ENCODE data around the gene WSCD1. TPM values are rescaled to one million over a fixed set of nuclear protein-coding genes. Genes with fewer than 3 reads are reported as not detected.

Gene WSCD1
- total RNA-seq, 4 donors from 2014 or later, result 0.21 to 5.7 (median 1.6) TPM

GRCh38 chr17:6101706-6102105 is 31.5 kb downstream of the WSCD1 start:
- 68 to 78% methylated on average over 10 of the region's 10 CpGs for WGBS, 2 donors
- TF ChIP-seq CTCF (IDR thresholded peaks at IDR 0.05) (no peak), POLR2A (IDR thresholded peaks at IDR 0.05) (no peak), EP300 (IDR thresholded peaks at IDR 0.05) (no peak)
- no peak for DNase-seq (ENCODE audit: low spot score in 2 of 2)

GRCh38 chr17:6102615-6103014 is 32.4 kb downstream of the WSCD1 start:
- WGBS, 2 donors, result 54 to 58% methylated on average over 3 of the region's 3 CpGs
- Histone ChIP-seq H3K27me3 (no peaks in the 10 kb centered on the region), H3K4me3 (no peak overlapping the region), H3K9me3 (no peaks in the 10 kb centered on the region), H3K27ac (no peak overlapping the region), H3K36me3 (no peaks in the 10 kb centered on the region), H3K4me1 (no peaks in the 10 kb centered on the region)
- no peak for DNase-seq (ENCODE audit: low spot score in 2 of 2)
- TF ChIP-seq CTCF (IDR thresholded peaks at IDR 0.05), result no peak
- no peak for TF ChIP-seq POLR2A (IDR thresholded peaks at IDR 0.05)
- TF ChIP-seq EP300 (IDR thresholded peaks at IDR 0.05), result no peak

More at GRCh38 chr17:6101706-6102105, 31.5 kb downstream of the WSCD1 start:
- Histone ChIP-seq H3K9me3 (no peaks in the 10 kb centered on the region), H3K27ac (no peak overlapping the region), H3K4me3 (no peak overlapping the region), H3K27me3 (no peaks in the 10 kb centered on the region), H3K4me1 (no peaks in the 10 kb centered on the region), H3K36me3 (no peaks in the 10 kb centered on the region)

GRCh38 chr17:6104956-6105648 is 34.9 kb downstream of the WSCD1 start:
- no peak for DNase-seq (ENCODE audit: low spot score in 2 of 2)

GRCh38 chr17:6105649-6106007 is 35.4 kb downstream of the WSCD1 start:
- Histone ChIP-seq H3K9me3 (no peaks in the 10 kb centered on the region), H3K27ac (no peak overlapping the region), H3K4me3 (no peak overlapping the region), H3K27me3 (no peaks in the 10 kb centered on the region), H3K36me3 (no peaks in the 10 kb centered on the region), H3K4me1 (no peaks in the 10 kb centered on the region)
- 76 to 85% methylated on average over 6 of the region's 6 CpGs for WGBS, 2 donors
- TF ChIP-seq POLR2A (IDR thresholded peaks at IDR 0.05) (no peak), EP300 (IDR thresholded peaks at IDR 0.05) (no peak), CTCF (IDR thresholded peaks at IDR 0.05) (no peak)
- DNase-seq (ENCODE audit: low spot score in 2 of 2), result no peak

More at GRCh38 chr17:6104956-6105648, 34.9 kb downstream of the WSCD1 start:
- Histone ChIP-seq H3K9me3 (no peaks in the 10 kb centered on the region), H3K36me3 (no peaks in the 10 kb centered on the region), H3K4me1 (no peaks in the 10 kb centered on the region), H3K27me3 (no peaks in the 10 kb centered on the region), H3K27ac (no peak overlapping the region), H3K4me3 (no peak overlapping the region)
- WGBS, 2 donors, result 75 to 76% methylated on average over 12 of the region's 12 CpGs
- no peak for TF ChIP-seq CTCF (IDR thresholded peaks at IDR 0.05)
- no peak for TF ChIP-seq EP300 (IDR thresholded peaks at IDR 0.05)
- no peak for TF ChIP-seq POLR2A (IDR thresholded peaks at IDR 0.05)

- Histone ChIP-seq H3K36me3 (no peaks in the 10 kb centered on the region), H3K9me3 (no peaks in the 10 kb centered on the region), H3K27me3 (no peaks in the 10 kb centered on the region), H3K4me3 (no peak overlapping the region), H3K4me1 (no peaks in the 10 kb centered on the region), H3K27ac (no peak overlapping the region)
- no peak for DNase-seq (ENCODE audit: low spot score in 2 of 2)
- 88 to 91% methylated on average over 2 of the region's 2 CpGs for WGBS, 2 donors
- TF ChIP-seq POLR2A (IDR thresholded peaks at IDR 0.05) (no peak), EP300 (IDR thresholded peaks at IDR 0.05) (no peak), CTCF (IDR thresholded peaks at IDR 0.05) (no peak)
These were observed 36.0 kb downstream of the WSCD1 start for GRCh38 chr17:6106212-6106611.
